Adrenal gland (tissue), 12 donors: ENCODE measurements around the gene KMT2C. TPM values are rescaled to one million over a fixed set of nuclear protein-coding genes. Genes with fewer than 3 reads are reported as not detected.

Source experiments
- DNase-seq, 7 donors: peaks; one replicate each; pipeline ENCODE4 v3.0.0-alpha.2; 2019 to 2020
- H3K27ac ChIP-seq, 5 donors: fragments of 200-600 bp; sonication (generic) in 4 of 5; 1 replicate in 3 of 5; 2 replicates in 2 of 5; pipeline versions ENCODE4 v1.5.1 to v1.8.0; 2016 to 2020; ENCODE audit warnings: mild to moderate bottlenecking in 1 of 5
- H3K27me3 ChIP-seq: fragments of 200-600 bp; 2 replicates; pipeline ENCODE4 v1.8.0; 2021
- H3K36me3 ChIP-seq, 2 donors: fragments of 200-600 bp; replicated peaks in 1 of 2; 1 replicate in 1 of 2; 2 replicates in 1 of 2; pipeline versions ENCODE4 v1.5.1 to v1.8.0; 2018 to 2022
- H3K4me1 ChIP-seq, 2 donors: fragments of 200-600 bp; replicated peaks in 1 of 2; 1 replicate in 1 of 2; 2 replicates in 1 of 2; pipeline versions ENCODE4 v1.5.1 to v1.8.0; 2018 to 2021
- H3K4me3 ChIP-seq, 4 donors: fragments of 200-600 bp; sonication (generic) in 3 of 4; one replicate each; pipeline ENCODE4 v1.5.1; 2016 to 2018
- H3K9me3 ChIP-seq, 3 donors: fragments of 200-600 bp; sonication (generic) in 1 of 3; replicated peaks in 1 of 3; 1 replicate in 2 of 3; 2 replicates in 1 of 3; pipeline versions ENCODE4 v1.5.1 to v1.8.0; 2016 to 2021
- CTCF ChIP-seq, 6 experiments: fragments of 450-650 bp in 4 of 6; fragments of 200-600 bp in 2 of 6; sonication (generic) in 1 of 6; IDR thresholded peaks; 1 replicate in 5 of 6; 2 replicates in 1 of 6; pipeline versions ENCODE4 v1.5.1 to v1.8.0; 2016 to 2021; ENCODE audit warnings: antibody characterized with exemption in 6 of 6, mild to moderate bottlenecking in 2 of 6, moderate library complexity in 1 of 6
- POLR2A ChIP-seq, 2 donors: fragments of 450-650 bp; IDR thresholded peaks; one replicate each; pipeline ENCODE4 v1.6.1; 2017; ENCODE audit warnings: antibody characterized with exemption in 2 of 2, mild to moderate bottlenecking in 2 of 2, moderate library complexity in 1 of 2
- WGBS, 4 donors: extraction: QIAGEN DNeasy Blood & Tissue Kit in 2 of 4; methylation state at CpG; one replicate each; pipeline versions ENCODE4 v1.1.5 to v1.1.7; 2013 to 2017; 5-methylcytosine and 5-hydroxymethylcytosine counted together
- intact Hi-C, 2 donors: fragments of 100-400 bp; cut with DNase I; formaldehyde crosslinking; loops; one replicate each; pipeline versions ENCODE4 v1.14.1 to v1.15.0; 2022 to 2023
- polyA plus RNA-seq, 3 donors: library from polyadenylated mRNA; stranded (reverse); fragments of 200-250 nt in 2 of 3; fragments of 350-450 nt in 1 of 3; fragmentation: Illumina TruSeq in 1 of 3; extraction: RNeasy Lipid Tissue Mini Kit (QIAGEN cat#74804) in 1 of 3; gene quantifications; one replicate each; pipeline ENCODE4 v1.2.3, GENCODE V29; 2013 to 2014
- total RNA-seq, 9 donors: library from RNA; depleted of rRNA in 4 of 9; stranded (reverse); fragments of >200 nt in 4 of 9; fragments of 120-200 nt in 1 of 9; fragmentation: NEBNext Ultra II Directional in 1 of 9; extraction: Animal tissue kit (Norgen Biotek cat#: 25700) in 1 of 9; gene quantifications; one replicate each; pipeline versions ENCODE4 v1.1.0 to v1.2.4, GENCODE V29; 2013 to 2023
- donor health status: healthy with polysubstance abuse.
- donor health status: Bipolar disorder and iron deficiency.
- donor health status: DM: yes; HTN: yes; CAD: no.
- donor health status: DM: no; HTN: no; CAD: no.
- donor health status: DM: no; HTN: no; CAD: no.
- donor health status: DM: yes; HTN: yes; CAD: no.

KMT2C gene
- total and polyA plus RNA-seq, 12 donors, result 6.9 to 105 (median 55.6) TPM

- no peak for TF ChIP-seq CTCF (IDR thresholded peaks at IDR 0.05)
- TF ChIP-seq POLR2A (IDR thresholded peaks at IDR 0.05), result no peak
- H3K4me3 ChIP-seq, result no peak overlapping the region
- no peak for DNase-seq
- H3K9me3 ChIP-seq, result no peaks in the 10 kb centered on the region
- no peaks in the 10 kb centered on the region for H3K4me1 ChIP-seq
- H3K27ac ChIP-seq, result no peak overlapping the region
- H3K27me3 ChIP-seq, result no peaks in the 10 kb centered on the region
- intact Hi-C loops, result no loop called here
- peaks cover 0 to 69% of the 10 kb centered on the region in 2 donors for H3K36me3 ChIP-seq
- 95 to 98% (median 96%) methylated on average over 7 of the region's 7 CpGs for WGBS, 4 donors
Measured at GRCh38 chr7:152120776-152121175, 315.0 kb downstream of the KMT2C start.

DNA sequence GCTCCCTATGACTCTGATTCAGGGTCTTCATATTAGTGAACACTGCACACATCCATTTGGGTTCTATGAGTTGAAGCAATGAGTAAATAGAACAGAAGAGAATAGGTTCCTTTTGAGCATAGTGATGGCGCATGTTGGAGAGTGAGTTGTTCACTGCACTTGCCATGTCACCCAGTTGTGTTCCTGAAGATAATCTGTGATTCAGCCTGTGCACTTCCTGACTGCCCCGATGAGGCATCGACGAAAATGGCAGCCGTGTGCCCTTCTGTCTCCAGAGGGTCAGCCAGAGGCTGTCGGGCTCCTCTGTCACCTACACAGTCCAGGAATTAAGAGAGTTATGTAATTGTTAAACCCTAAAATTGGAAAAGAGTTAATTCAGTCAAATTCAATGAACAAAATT lies 315.6 kb downstream of the KMT2C start:
- Histone ChIP-seq H3K4me3 (no peak overlapping the region), H3K27me3 (no peaks in the 10 kb centered on the region), H3K9me3 (no peaks in the 10 kb centered on the region), H3K4me1 (no peaks in the 10 kb centered on the region), H3K36me3 (peaks cover 0 to 71% of the 10 kb centered on the region in 2 donors), H3K27ac (no peak overlapping the region)
- TF ChIP-seq CTCF (IDR thresholded peaks at IDR 0.05) (no peak), POLR2A (IDR thresholded peaks at IDR 0.05) (no peak)
- WGBS, 4 donors, result 92 to 95% (median 94%) methylated on average over 6 of the region's 6 CpGs
- no peak for DNase-seq
- intact Hi-C loops, result no loop called here

- 90 to 94% (median 93%) methylated on average over 8 of the region's 8 CpGs for WGBS, 4 donors
- H3K27ac ChIP-seq, result no peak overlapping the region
- no peaks in the 10 kb centered on the region for H3K4me1 ChIP-seq
- intact Hi-C loops, result no loop called here
- H3K36me3 ChIP-seq, result peaks cover 0 to 58% of the 10 kb centered on the region in 2 donors
- no peak overlapping the region for H3K4me3 ChIP-seq
- no peak for DNase-seq
- no peaks in the 10 kb centered on the region for H3K9me3 ChIP-seq
- H3K27me3 ChIP-seq, result no peaks in the 10 kb centered on the region
- TF ChIP-seq CTCF (IDR thresholded peaks at IDR 0.05), result no peak
- no peak for TF ChIP-seq POLR2A (IDR thresholded peaks at IDR 0.05)
Measured at GRCh38 chr7:152117356-152117755, 318.4 kb downstream of the KMT2C start.

DNA sequence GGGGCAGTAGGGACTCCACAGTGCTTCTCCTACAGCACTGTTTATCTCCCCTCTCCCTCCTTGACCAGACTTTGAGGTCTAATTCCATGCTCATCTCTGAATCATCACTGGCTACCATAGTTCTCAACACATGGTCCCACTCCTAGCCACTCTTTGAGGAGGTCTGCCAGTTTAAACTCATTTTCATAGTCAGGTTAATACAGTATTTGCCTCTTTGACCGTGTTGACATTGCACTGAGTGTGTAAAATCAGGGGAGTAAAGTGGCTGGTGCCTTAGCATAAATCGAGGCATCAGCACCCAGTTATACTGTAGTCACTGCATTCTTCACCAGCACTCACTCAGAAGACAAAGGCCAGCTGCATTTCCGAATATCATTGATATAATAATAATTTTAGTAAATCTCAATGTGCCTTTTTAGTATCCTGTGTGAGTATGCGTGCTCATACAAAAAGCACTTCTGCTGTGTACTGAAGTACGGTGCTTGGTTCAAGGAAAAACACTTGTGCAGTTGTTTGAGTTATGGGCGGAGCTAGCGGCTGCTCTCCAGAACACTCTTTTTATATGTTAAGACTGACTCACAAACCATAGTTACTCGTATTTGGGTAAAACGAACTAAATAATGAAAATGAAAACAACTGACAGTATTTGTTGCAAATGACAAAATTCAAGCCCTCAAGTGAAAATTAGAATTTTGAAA lies 320.6 kb downstream of the KMT2C start:
- WGBS, 4 donors, result 89 to 96% (median 94%) methylated on average over 9 of the region's 9 CpGs
- H3K27me3 ChIP-seq, result no peaks in the 10 kb centered on the region
- H3K9me3 ChIP-seq, result no peaks in the 10 kb centered on the region
- no peak overlapping the region for H3K4me3 ChIP-seq
- intact Hi-C loops, result no loop called here
- H3K36me3 ChIP-seq, result peaks cover 0 to 36% of the 10 kb centered on the region in 2 donors
- no peak for DNase-seq
- no peak overlapping the region for H3K27ac ChIP-seq
- TF ChIP-seq POLR2A (IDR thresholded peaks at IDR 0.05) (no peak), CTCF (IDR thresholded peaks at IDR 0.05) (no peak)
- H3K4me1 ChIP-seq, result no peaks in the 10 kb centered on the region
